GM12878 (cell line): ENCODE results near the gene CNKSR1. TPM values are rescaled to one million over a fixed set of nuclear protein-coding genes. Genes with fewer than 3 reads are reported as not detected.

Experiments used
- ATAC-seq: fragments of 200-7000 bp; cut with Tn5 transposase; 3 replicates; pipeline ENCODE4 v1.9.1; 2020; ENCODE audit warnings: mild to moderate bottlenecking, moderate library complexity
- BruUV-seq: library from RNA; stranded (reverse); fragments of 400-500 nt; replicated peaks from 2 replicates; lab custom pipeline; 2021; lab: Mats Ljungman, UMichigan
- CTCF ChIA-PET: fragments of 300-600 bp; sonication (Branson Sonifier 250); formaldehyde crosslinking; extraction: SDS; loops from one replicate; lab custom pipeline; 2021; ENCODE audit warnings: inconsistent platforms; lab: Yijun Ruan, JAX
- POLR2A ChIA-PET: fragments of 350-600 bp; formaldehyde crosslinking; extraction: SDS; loops from one replicate; lab custom pipeline; 2021; ENCODE audit warnings: inconsistent platforms; lab: Charles Lee
- RAD21 ChIA-PET: fragments of 300-600 bp; sonication (Branson Sonifier 250); formaldehyde crosslinking; loops from one replicate; lab custom pipeline; 2023; ENCODE audit warnings: antibody characterized with exemption; ENCODE audit not compliant: unreplicated experiment; lab: Charles Lee
- SMC1A ChIA-PET: fragments of 300-600 bp; sonication (Branson Sonifier 250); formaldehyde crosslinking; loops from one replicate; lab custom pipeline; 2023; ENCODE audit not compliant: unreplicated experiment, uncharacterized antibody; lab: Charles Lee
- DNase-seq: peaks from one replicate; pipeline ENCODE4 v3.0.0-alpha.2; 2011; ENCODE audit warnings: low read depth, low spot score
- FAIRE-seq: peaks from 3 replicates; lab custom pipeline; 2011; peaks lifted over from hg19 to GRCh38; lab: Jason Lieb, UNC
- H2AFZ ChIP-seq: 2 replicates; pipeline ENCODE4 v1.6.0; 2011; ENCODE audit warnings: low read depth, low read length, control low read depth; ENCODE audit not compliant: control insufficient read depth
- H3K27ac ChIP-seq: 2 replicates; pipeline ENCODE4 v1.5.1; 2011; ENCODE audit warnings: control low read depth; ENCODE audit not compliant: control insufficient read depth, insufficient read depth
- H3K27me3 ChIP-seq, 2 experiments: replicated peaks in 1 of 2; 2 replicates each; pipeline versions ENCODE4 v1.6.0 to v1.6.1; 2011; ENCODE audit warnings: low read length in 1 of 2; ENCODE audit not compliant: control insufficient read depth in 2 of 2, insufficient read depth in 2 of 2
- H3K36me3 ChIP-seq, 2 experiments: 2 replicates each; pipeline ENCODE4 v1.5.1; 2011; ENCODE audit warnings: low read length in 1 of 2; ENCODE audit not compliant: control insufficient read depth in 2 of 2, insufficient read depth in 2 of 2
- H3K4me1 ChIP-seq: 2 replicates; pipeline ENCODE4 v1.6.1; 2011; ENCODE audit warnings: mild to moderate bottlenecking, low read length, moderate library complexity, mixed read lengths; ENCODE audit not compliant: control insufficient read depth, insufficient read depth
- H3K4me2 ChIP-seq: 2 replicates; pipeline ENCODE4 v1.6.0; 2011; ENCODE audit warnings: control low read depth; ENCODE audit not compliant: control insufficient read depth, insufficient read depth
- H3K4me3 ChIP-seq: fragments of 200-600 bp; sonication (generic); 2 replicates; pipeline ENCODE4 v1.5.1; 2016
- H3K79me2 ChIP-seq: 2 replicates; pipeline ENCODE4 v1.6.0; 2011; ENCODE audit warnings: low read length; ENCODE audit not compliant: control insufficient read depth, insufficient read depth
- H3K9ac ChIP-seq: 2 replicates; pipeline ENCODE4 v1.8.0; 2011; ENCODE audit warnings: low read length, control low read depth, mixed read lengths; ENCODE audit not compliant: control insufficient read depth, insufficient read depth
- H3K9me3 ChIP-seq: replicated peaks from 3 replicates; pipeline ENCODE4 v1.5.1; 2011; ENCODE audit warnings: mild to moderate bottlenecking, low read length; ENCODE audit not compliant: control insufficient read depth, insufficient read depth
- H4K20me1 ChIP-seq: 2 replicates; pipeline ENCODE4 v1.6.0; 2011; ENCODE audit not compliant: control insufficient read depth, insufficient read depth
- CEBPZ ChIP-seq: fragments of 150-350 bp; IDR thresholded peaks from 2 replicates; pipeline ENCODE4 v1.6.1; 2016; ENCODE audit warnings: low read depth, low read length
- CUX1 ChIP-seq: IDR thresholded peaks from 2 replicates; pipeline ENCODE4 v1.6.1; 2012; ENCODE audit warnings: improper control_type of control experiment, low read depth, low read length; ENCODE audit not compliant: insufficient replicate concordance
- HCFC1 ChIP-seq: fragments of 150-350 bp; IDR thresholded peaks from 2 replicates; pipeline ENCODE4 v1.6.1; 2014; ENCODE audit warnings: low read length
- IKZF2 ChIP-seq, 2 experiments: fragments of 450-650 bp; IDR thresholded peaks; 2 replicates each; pipeline ENCODE4 v1.6.1; 2017; ENCODE audit warnings: mild to moderate bottlenecking in 2 of 2, moderate library complexity in 2 of 2
- IRF3 ChIP-seq: fragments of 450-650 bp; IDR thresholded peaks from 2 replicates; pipeline ENCODE4 v1.6.1; 2014; ENCODE audit warnings: mild to moderate bottlenecking
- PKNOX1 ChIP-seq: fragments of 450-650 bp; IDR thresholded peaks from 2 replicates; pipeline ENCODE4 v1.6.1; 2016; ENCODE audit warnings: mild to moderate bottlenecking
- RELB ChIP-seq: fragments of 450-650 bp; IDR thresholded peaks from 2 replicates; pipeline ENCODE4 v1.6.1; 2017; ENCODE audit warnings: low read depth, mild to moderate bottlenecking, moderate library complexity
- TARDBP ChIP-seq: IDR thresholded peaks from 2 replicates; pipeline ENCODE4 v1.6.1; 2016; ENCODE audit warnings: borderline replicate concordance
- WGBS: methylation state at CpG from one replicate; pipeline ENCODE4 v1.1.6; 2016; ENCODE audit warnings: low lambda C conversion rate; ENCODE audit not compliant: insufficient replicate concordance, insufficient coverage; ENCODE audit errors: missing lambda C conversion rate; 5-methylcytosine and 5-hydroxymethylcytosine counted together
- in situ Hi-C: fragments of 300-500 bp; cut with MboI; formaldehyde crosslinking; loops from 9 replicates; pipeline ENCODE4 v1.14.3; 2018; ENCODE audit warnings: mixed read lengths
- intact Hi-C: fragments of 100-400 bp; cut with micrococcal nuclease; formaldehyde crosslinking; loops from one replicate; pipeline ENCODE4 v1.14.2; 2022; ENCODE audit not compliant: unreplicated experiment
- polyA plus RNA-seq, 11 experiments: library from polyadenylated mRNA; depleted of rRNA in 4 of 11; unstranded in 6 of 11; stranded (reverse) in 5 of 11; fragments of >200 nt; fragmentation: Nextera tagmentation in 4 of 11; fragmentation: Illumina TruSeq in 1 of 11; extraction: Ambion mirVana in 4 of 11; extraction: Trizol in 1 of 11; gene quantifications; 1 replicate in 1 of 11; 2 replicates in 10 of 11; pipeline versions ENCODE4 v1.2.1 to v1.2.3, GENCODE V29; 2011 to 2016; ENCODE audit warnings: inconsistent platforms in 2 of 11, missing spikeins in 2 of 11, low read depth in 1 of 11
- total RNA-seq, 4 experiments: library from RNA; depleted of rRNA in 3 of 4; stranded (reverse); fragments of >200 nt in 3 of 4; fragmentation: Illumina TruSeq in 1 of 4; extraction: Trizol in 1 of 4; gene quantifications; 2 replicates each; pipeline versions ENCODE4 v1.2.1 to v1.2.3, GENCODE V29; 2013 to 2021

The CNKSR1 gene
- total and polyA plus RNA-seq, 10 of the 15 experiments (the other 5 are each of a cell fraction or from before 2014, with no cell fraction given): 0.06 to 1.2 (median 0.86) TPM

- FAIRE-seq (peak; percentile 72), DNase-seq (no peak), ATAC-seq (peak; percentile 1; the same call in 2 of the 3 replicates)
- ChIA-PET RAD21 (interaction anchor here (0.7 to 3.0 kb wide), 17 partner anchors 28 to 197 kb away, joined by 3 to 44 read pairs (median 4); partner anchors contain the start of genes CD52, DHDDS, SH3BGRL3 and ZNF593), CTCF (interaction anchor here (0.6 to 7.3 kb wide), 42 partner anchors 12 to 1879 kb away, joined by 3 to 110 read pairs (median 5); partner anchors contain the start of genes C1orf232, CATSPER4, CD52 and CNKSR1), POLR2A (interaction anchor here (0.5 to 2.4 kb wide), 14 partner anchors 13 to 1151 kb away, joined by 3 to 11 read pairs (median 4); partner anchors contain the start of genes C1orf232, CD52, SH3BGRL3 and UBXN11), SMC1A (interaction anchor here (0.6 to 4.4 kb wide), 15 partner anchors 14 to 121 kb away, joined by 3 to 23 read pairs (median 5); partner anchors contain the start of genes SH3BGRL3, ZNF593 and ZNF593OS)
- Histone ChIP-seq H3K4me2 (peak overlapping the region; percentile 83), H3K4me1 (peaks cover 9% of the 10 kb centered on the region), H4K20me1 (no peaks in the 10 kb centered on the region), H3K9ac (peak overlapping the region; percentile 78), H3K36me3 (no peaks in the 10 kb centered on the region), H3K27ac (peak overlapping the region; percentile 66), H3K9me3 (no peaks in the 10 kb centered on the region), H3K4me3 (peak overlapping the region; percentile 98), H2AFZ (peak overlapping the region; percentile 98), H3K27me3 (no peaks in the 10 kb centered on the region), H3K79me2 (peaks cover 51% of the 10 kb centered on the region)
- intact Hi-C loops (loop anchor here (1.0 to 5.0 kb wide), 3 partner anchors 66 to 124 kb away; partner anchors contain the start of genes CD52, PDIK1L and ZNF593), in situ Hi-C loops (loop anchor here (5.0 kb wide), 1 partner anchor 128 kb away; no protein-coding TSS in a partner anchor)
- BruUV-seq: no TSS peak
- WGBS: under 1% methylated on average over 30 of the region's 30 CpGs
- no peak for TF ChIP-seq TARDBP
- TF ChIP-seq IRF3: no peak
- TF ChIP-seq HCFC1: no peak
- TF ChIP-seq CUX1: no peak
- TF ChIP-seq CEBPZ: no peak
- no peak for TF ChIP-seq PKNOX1
- TF ChIP-seq RELB: no peak
- TF ChIP-seq IKZF2 (IDR thresholded peaks at IDR 0.05): no peak; a peak in 1 of 4 replicates
Measured at GRCh38 chr1:26234644-26235370, 57.5 kb downstream of the CNKSR1 start.
